Measurements from ENCODE around the gene SOCS3. TPM values are rescaled to one million over a fixed set of nuclear protein-coding genes. Genes with fewer than 3 reads are reported as not detected.

Gene SOCS3
- total RNA-seq, 4 donors from 2014 or later, result 12.5 to 45.0 (median 13.0) TPM

- intact Hi-C loops (cut with DNase I; ENCODE audit: low total_unique reads), result no loop called here
- TF ChIP-seq CTCF (IDR thresholded peaks at IDR 0.05) (no peak), POLR2A (IDR thresholded peaks at IDR 0.05) (no peak)
- 50 to 56% methylated on average over 7 of the region's 7 CpGs for WGBS, 2 donors
- H3K4me3 ChIP-seq (ENCODE audit: low read depth, poor library complexity, severe bottlenecking), result no peak overlapping the region
- DNase-seq (ENCODE audit: low spot score in 2 of 2), result no peak
Measured at GRCh38 chr17:78323826-78324390, 36.0 kb downstream of the SOCS3 start.

- intact Hi-C loops (cut with DNase I; ENCODE audit: low total_unique reads), result no loop called here
- TF ChIP-seq POLR2A (IDR thresholded peaks at IDR 0.05) (no peak), CTCF (IDR thresholded peaks at IDR 0.05) (no peak)
- H3K4me3 ChIP-seq (ENCODE audit: low read depth, poor library complexity, severe bottlenecking), result no peak overlapping the region
- 64 to 69% methylated on average over 16 of the region's 16 CpGs for WGBS, 2 donors
- no peak for DNase-seq (ENCODE audit: low spot score in 2 of 2)
Measured at GRCh38 chr17:78322858-78323455, 36.9 kb downstream of the SOCS3 start.

- WGBS, 2 donors, result 79 to 96% methylated on average over 8 to 9 of the region's 9 CpGs
- intact Hi-C loops (cut with DNase I; ENCODE audit: low total_unique reads), result no loop called here
- no peak for DNase-seq (ENCODE audit: low spot score in 2 of 2)
- H3K4me3 ChIP-seq (ENCODE audit: low read depth, poor library complexity, severe bottlenecking), result no peak overlapping the region
- TF ChIP-seq POLR2A (IDR thresholded peaks at IDR 0.05) (no peak), CTCF (IDR thresholded peaks at IDR 0.05) (no peak)
Measured at GRCh38 chr17:78322327-78322857, 37.5 kb downstream of the SOCS3 start.

- no peak for TF ChIP-seq POLR2A (IDR thresholded peaks at IDR 0.05)
- 78 to 88% methylated on average over 8 of the region's 8 CpGs for WGBS, 2 donors
- intact Hi-C loops (cut with DNase I; ENCODE audit: low total_unique reads), result no loop called here
- H3K4me3 ChIP-seq (ENCODE audit: low read depth, poor library complexity, severe bottlenecking), result no peak overlapping the region
- DNase-seq (ENCODE audit: low spot score in 2 of 2), result no peak
Measured at GRCh38 chr17:78318843-78319242, 41.0 kb downstream of the SOCS3 start.

- no peak for TF ChIP-seq CTCF (IDR thresholded peaks at IDR 0.05)
- no peak for TF ChIP-seq POLR2A (IDR thresholded peaks at IDR 0.05)
- WGBS, 2 donors, result 63 to 86% methylated on average over 8 of the region's 8 CpGs
- no peak for DNase-seq (ENCODE audit: low spot score in 2 of 2)
- intact Hi-C loops (cut with DNase I; ENCODE audit: low total_unique reads), result no loop called here
- H3K4me3 ChIP-seq (ENCODE audit: low read depth, poor library complexity, severe bottlenecking), result no peak overlapping the region
Measured at GRCh38 chr17:78318407-78318806, 41.5 kb downstream of the SOCS3 start.

GRCh38 chr17:78317794-78318400 is 42.0 kb downstream of the SOCS3 start:
- TF ChIP-seq CTCF (IDR thresholded peaks at IDR 0.05) (no peak), POLR2A (IDR thresholded peaks at IDR 0.05) (no peak)
- intact Hi-C loops (cut with DNase I; ENCODE audit: low total_unique reads), result no loop called here
- WGBS, 2 donors, result 78 to 80% methylated on average over 10 of the region's 10 CpGs
- no peak for DNase-seq (ENCODE audit: low spot score in 2 of 2)
- no peak overlapping the region for H3K4me3 ChIP-seq (ENCODE audit: low read depth, poor library complexity, severe bottlenecking)

All from lower leg skin (tissue), 4 donors.